GM18858 (cell line): ENCODE results near the gene TRIM62.
"Not testable (repeated sequence)": the region's sequence is repeated elsewhere in the genome, so short reads cannot be mapped to it uniquely, and the experiment has no call there.

ENCODE experiments used
- ATAC-seq: cut with Tn5 transposase; IDR thresholded peaks from one replicate; pipeline ENCODE4 v1.9.1; 2021; ENCODE audit not compliant: unreplicated experiment

TRIM62 gene

DNA sequence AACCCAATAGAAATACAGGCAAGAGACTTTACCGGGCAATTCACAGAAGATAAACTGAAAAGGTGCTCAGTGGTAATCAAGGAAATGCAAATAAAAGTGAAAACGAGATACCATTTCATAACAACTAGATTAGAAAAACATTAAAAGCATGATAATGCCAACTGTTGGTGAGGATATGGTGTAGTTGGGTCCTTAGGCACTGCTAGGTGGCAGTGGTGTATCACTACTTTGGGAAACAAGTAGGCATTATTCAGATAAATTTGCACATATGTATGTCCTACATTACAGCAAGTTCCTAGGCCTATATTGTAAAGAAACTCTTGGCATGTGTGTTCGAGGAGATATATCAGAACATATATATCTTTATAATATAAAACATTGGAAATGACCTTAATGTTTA lies 69.9 kb downstream of the TRIM62 start:
- no peak for ATAC-seq

DNA sequence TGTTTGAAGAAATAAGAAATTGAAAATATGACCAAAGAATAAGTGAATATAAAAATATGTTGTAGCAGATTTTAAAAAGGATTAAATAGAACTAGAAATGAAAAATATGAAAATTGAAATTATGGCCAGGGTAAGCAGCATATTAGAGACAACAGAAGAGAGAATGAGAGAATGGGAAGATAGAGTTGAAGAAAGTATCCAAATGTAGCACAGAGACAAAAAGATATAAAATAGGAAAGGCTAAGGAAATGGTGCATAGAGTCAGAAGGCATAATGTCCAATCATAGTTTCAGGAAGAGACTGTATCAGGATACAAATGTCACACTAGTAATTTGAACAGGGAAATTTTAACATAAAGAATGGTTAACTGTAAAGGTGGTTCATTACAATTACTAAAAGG lies 71.4 kb downstream of the TRIM62 start:
- no peak for ATAC-seq

DNA sequence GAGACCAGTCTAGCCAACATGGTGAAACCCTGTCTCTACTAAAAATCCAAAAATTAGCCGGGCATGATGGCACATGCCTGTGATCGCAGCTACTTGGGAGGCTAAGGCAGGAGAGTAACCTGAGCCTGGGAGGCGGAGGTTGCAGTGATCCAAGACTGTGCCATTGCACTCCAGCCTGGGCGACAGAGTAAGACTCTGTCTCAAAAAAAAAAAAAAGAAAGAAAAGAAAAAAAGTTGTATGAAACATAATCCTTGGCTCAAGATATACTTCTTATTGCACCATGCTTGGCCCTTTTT lies 81.8 kb downstream of the TRIM62 start:
- ATAC-seq, result not testable (repeated sequence)

DNA sequence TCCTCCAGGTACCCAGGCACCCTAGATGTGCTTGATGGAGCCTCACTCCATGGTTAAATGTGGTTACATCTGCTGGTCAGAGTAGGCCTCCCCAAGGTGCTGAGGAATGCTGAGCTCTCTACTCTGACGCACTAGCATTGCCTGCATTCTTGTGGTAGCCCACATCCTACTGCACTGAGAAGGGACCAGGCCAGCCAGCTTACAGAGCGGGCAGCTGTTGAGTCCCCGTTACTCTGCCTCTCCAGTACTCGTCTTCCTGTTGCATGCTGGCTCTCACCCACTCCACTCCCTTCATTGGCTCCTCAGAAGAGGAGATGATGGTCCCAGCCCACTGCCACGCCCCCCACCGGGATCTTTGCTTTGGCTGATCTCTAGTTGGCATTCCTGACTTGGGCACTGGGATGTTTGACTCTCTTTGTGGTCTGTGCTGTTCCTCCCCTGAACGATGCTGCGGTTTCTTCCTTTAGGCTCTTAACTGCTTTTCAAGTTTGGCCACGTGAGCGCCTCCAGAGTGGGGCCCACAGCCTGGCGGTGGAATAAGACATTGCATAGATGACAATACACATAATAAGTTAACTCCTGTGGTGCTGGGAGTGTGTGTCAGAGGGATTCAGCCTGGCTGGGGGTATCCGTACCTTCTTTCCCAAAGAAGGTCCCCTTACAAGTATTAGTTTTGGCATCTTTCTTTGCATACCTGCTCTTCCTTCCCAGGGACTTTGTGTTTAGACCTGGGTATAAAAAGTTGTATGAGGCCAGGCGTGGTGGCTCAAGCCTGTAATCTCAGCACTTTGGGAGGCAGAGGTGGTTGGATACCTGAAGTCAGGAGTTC lies 82.3 kb downstream of the TRIM62 start:
- no peak for ATAC-seq

DNA sequence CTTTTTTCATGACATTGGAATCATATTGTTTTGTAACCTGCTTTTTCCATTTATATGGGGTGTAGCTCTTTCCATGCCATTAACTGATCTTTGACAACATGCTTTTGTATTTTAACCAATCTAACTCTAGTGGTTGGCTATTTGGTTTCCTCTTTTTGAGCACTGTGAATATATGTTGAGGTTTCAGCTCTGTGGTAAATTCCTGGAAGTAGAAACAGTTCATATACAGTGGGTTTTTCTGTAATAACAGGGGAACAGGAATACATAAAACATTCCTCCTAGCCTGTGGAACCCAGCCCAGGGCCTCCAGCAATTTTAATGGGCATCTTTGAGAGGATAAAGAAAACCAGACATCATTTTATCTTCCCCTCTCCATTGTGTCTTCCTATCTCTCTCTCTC lies 83.5 kb downstream of the TRIM62 start:
- no peak for ATAC-seq

DNA sequence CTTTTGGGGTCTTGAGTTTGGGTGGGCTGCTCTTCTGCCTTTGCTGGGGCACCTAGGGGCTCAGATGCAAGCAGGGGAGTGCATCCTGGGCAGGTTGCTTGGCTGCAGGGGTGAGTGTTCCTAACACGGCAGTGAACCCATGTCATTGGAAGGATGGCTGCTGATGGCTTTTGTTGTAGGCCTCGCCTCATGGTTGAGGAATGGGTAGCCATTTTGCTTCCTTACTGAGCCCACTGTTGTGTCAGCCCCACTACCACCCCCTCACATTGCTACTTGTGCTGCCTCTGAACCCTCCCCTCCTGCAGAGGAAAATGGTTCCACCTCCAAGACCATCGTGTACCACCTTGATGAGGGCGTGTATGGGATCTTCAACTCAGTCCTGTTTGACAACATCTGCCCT lies 84.1 kb downstream of the TRIM62 start:
- ATAC-seq, result no peak

DNA sequence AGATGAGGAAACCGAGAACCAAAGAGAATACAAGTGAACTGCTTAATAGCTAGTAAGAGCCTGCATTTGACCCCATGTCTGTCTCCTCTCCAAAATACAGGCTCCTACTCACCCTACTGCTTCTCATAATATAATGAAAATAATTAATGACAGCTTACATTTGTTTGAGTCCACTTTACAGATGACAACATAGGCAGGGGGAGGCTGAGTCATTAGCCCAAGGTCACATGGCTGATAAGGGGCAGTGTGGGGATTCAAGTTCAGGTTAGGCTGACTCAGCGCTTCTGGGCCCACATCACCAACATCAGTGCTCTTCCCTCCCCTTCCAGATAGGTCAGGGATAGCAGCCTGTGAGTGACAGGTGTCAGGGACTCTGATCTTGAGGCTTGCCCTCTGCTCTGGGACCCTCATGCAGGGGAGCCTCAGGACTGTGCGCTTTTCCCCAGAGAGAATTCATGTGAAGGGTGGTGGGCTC lies 84.7 kb downstream of the TRIM62 start:
- no peak for ATAC-seq

DNA sequence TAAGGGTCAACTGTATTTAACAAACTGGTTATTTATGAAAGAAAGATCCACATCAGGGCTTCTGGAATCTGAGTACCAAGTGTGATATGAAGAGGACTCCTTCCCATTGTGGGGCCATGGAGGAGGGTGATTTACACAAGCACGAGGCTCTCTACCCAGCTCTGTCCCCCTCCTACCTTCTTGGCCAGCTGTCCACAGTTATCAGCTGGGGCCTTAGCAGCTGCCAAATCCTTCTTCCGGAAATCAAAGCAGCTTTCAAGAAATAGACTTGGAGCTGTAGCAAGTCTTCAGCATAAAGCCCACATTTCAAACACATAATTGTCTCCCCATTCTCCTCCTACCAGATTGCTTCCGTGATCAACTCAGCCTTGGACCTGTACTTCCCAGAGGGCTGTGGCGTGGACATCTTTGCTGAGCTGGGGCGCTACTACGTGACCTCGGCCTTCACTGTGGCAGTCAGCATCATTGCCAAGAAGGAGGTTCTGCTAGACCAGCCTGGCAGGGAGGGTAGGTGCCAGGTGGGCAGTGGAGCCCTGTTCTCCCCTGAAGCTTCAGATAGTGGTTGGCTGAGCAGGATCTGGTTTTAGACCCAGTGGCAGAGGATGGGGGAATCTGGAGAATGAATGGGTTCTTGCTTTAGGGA lies 85.4 kb downstream of the TRIM62 start:
- no peak for ATAC-seq
